Left renal cortex interstitium (tissue), 4 donors: ENCODE measurements around the gene WDR45. TPM values are rescaled to one million over a fixed set of nuclear protein-coding genes. Genes with fewer than 3 reads are reported as not detected.
A peak's percentile ranks its signal among the peaks of the same experiment; 100 is the strongest.

Experiments
- DNase-seq, 4 donors: peaks; one replicate each; pipeline ENCODE4 v3.0.0-alpha.2; 2013; ENCODE audit warnings: low read depth in 4 of 4, low spot score in 2 of 4, missing footprints in 1 of 4
- polyA plus RNA-seq, 4 donors: library from polyadenylated mRNA; unstranded; fragments of 120-200 nt; gene quantifications; one replicate each; pipeline ENCODE4 v1.2.1, GENCODE V29; 2013; ENCODE audit not compliant: insufficient read length in 4 of 4

The WDR45 gene
- polyA plus RNA-seq, 4 donors, result 53.7 to 63.8 (median 61.5) TPM

DNA sequence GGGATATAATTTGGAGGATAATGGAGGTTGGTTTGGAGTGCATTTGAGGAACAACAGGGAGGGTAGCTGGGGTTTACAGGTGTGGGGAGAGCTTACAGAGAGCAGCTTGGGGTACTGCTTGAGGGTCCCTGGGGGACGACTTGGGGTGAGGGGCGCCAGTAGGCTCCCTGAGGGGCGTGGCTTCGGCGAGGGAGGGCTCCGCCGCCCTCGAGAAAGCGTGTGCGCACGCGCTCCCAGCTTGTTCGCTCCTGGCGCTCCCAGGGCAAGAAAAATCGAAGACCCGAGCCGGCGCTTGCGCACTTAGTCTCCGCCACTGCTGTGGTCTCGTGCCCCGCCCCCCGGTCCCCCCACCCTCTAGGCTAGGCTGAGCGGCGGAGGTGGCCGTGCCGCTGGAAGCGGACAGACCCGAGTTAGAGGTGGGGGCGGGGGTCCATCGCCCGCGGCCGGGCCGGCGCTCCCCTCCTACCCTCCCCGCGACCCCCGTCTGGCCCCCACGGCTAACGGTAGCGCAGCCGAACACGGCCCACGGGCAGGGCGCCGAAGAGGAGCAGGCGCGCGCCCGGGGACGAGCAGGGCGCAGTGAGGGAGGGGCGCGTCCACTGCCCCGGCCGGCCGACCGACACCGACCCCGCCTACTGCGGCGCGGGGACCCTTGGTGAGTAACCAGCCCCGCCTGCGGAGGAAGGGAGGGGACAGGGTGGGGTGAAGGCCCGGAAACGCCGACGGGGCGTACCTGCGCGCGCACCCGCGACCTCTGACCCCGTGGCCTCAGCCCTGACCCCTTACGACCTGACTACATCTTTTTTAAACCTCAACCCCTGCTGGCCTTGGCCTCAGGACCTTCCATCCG is 26.2 kb downstream of the WDR45 start:
- DNase-seq, result peak in 2 of 4 donors; percentile 55 to 67

DNA sequence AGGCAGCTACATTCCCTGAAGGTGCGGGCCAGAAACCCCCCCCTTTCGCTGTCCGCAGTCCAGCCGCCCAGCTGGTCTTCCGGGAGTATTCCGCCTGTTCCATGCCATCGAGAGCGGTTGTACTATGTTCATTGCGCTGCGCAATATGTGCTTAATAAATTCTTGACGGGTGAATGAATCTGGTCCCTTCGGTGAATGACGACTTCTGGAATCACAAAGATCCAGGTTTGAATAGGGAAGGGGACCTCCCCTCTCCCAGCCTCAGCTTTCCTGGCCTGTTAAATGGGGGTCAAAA is 35.8 kb downstream of the WDR45 start:
- DNase-seq, result no peak

- peak; percentile 82 to 96 (median 93) for DNase-seq
These were observed 36.3 kb downstream of the WDR45 start, which contains the start of gene TFE3 for GRCh38 chrX:49043220-49043986. TFE3 (minus strand) TSS chrX:49043357; CDS start chrX:49043226, 131 bp downstream.

DNA sequence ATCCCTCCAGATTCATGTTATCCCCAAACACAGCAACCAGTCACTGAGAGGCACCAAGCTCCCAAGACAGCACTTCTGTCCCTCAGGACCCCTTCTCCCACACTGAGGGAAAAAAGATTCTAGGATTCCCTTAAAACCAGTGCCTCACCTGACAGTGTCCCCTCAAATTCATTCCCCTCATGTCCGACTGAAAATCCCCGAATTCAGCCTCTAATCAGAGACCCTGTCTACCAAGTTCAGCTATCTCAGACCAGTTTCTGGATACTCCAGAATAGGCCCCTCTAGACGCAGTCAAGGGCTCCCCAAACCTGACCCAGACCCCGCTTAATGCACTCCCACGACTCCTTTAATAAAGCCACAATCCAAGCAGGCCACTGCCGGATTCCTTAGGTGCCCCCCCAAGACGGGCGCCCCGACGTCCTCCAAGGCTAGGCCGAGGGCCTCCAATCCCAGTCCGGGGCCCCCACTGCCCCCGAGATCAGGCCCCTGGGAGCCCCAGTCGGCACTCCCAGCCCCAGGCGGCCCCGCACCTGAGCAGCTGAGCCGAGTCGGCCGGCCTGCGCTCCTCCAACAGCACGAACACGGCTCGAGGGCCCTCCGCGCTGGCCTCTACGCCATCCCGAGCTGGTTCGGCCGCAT is 37.0 kb downstream of the WDR45 start:
- DNase-seq, result no peak

DNA sequence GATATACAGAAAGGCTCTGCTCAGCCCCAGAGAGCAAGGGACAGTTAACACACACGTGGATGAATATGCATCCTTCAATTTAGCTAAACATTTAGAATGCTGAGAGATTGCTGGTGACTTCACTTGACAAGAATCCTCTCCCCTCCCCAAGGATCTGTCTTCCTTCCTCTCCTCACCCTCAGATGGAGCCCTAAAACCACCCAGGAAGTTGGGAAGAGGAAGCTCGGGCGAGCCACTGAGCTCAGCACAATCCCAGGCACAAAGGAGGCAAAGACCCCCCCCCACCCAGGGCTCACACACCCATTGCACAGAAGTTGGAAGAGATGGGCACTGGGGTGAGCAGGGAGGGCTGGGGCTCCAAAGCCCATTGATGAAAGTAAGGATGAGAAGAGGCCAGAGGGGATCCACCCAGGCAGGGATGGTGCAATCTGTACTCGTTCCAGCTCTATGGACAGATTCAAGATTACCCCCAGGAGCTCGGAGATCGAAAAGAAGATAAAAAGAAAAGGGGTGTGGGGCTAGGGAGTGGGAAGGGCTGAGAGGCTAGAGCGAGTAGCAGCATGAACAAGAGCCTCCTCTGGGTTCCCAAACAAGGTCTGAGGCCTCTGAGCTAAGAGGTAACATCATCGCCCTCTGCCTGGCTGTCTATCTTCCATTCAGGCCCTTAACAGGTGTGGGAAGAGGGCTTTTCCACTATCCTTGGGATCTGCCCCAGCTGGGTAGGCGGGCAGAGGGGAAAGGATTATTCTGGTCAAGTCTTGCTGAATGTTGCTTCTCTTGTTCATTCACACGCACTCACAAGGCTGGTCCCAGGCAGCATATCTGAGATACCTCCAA is 37.7 kb downstream of the WDR45 start:
- DNase-seq, result no peak

DNA sequence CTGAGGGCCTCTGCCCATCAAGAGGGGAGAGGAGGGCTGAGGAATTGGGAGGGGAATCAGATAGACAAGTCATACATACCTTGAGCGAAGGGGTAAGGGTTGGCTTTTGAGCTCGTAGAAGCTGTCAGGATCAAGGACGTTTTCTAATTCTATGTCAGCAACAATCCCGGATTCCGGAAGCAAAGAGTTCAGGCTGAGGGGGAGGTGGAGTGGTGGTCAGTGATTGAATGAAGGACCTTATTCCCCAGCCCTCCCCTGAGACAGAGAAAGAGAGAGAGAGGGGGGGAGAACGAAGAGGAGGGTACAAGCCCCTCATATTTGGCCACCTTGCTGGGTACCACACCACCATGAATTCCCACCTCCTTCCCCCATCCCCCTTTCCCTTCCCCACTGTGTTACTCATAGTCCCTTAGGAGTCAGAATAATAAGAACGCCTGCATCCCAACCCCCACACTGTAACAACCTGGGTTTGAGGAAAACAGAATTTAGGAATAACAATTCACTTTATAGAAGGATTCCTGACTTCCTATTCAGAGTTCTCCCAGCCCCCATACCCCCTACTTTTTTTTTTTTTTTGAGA is 39.2 kb downstream of the WDR45 start:
- DNase-seq, result no peak

DNA sequence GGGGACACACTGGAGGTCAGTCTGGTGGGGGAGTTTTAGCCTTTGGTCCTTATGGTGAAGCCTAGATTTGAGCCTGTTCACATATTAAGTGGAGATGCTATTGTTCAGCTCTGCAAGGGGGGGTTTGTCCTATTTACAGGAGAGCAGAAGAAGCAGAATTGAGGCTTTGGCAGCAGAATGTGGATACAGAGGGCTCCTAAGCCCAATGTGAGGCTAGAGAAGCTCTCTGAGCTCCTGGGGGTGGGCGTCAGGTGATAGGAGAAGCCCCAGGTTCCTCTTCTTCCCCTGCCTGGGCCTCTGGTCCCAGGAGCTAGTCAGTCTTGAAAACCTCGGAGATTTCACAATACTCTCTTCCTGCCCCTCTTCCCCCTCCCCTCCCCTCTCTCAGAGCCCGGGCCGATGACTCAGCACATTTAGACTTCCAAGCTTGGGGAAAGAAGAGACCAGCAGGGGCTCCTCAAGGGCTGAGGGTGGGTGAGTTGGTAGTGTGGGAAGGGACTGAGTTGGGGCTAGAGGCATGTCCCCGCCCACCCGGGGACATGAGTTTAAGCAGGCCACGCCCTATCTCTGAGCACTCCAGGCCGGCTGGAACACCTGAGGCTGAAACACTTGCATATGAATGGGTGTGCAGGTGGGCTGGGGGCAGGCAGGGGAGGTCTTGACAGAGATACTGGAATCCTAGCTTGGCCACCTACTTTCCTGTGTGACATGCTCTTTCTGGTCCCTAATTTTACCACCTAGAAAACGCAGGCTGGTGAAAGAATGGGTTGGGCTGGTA is 39.9 kb downstream of the WDR45 start:
- peak in 1 of 4 donors; percentile 60 for DNase-seq

- DNase-seq, result no peak
These were observed 41.7 kb downstream of the WDR45 start for GRCh38 chrX:49037883-49038475.

- no peak for DNase-seq
These were observed 49.4 kb downstream of the WDR45 start for GRCh38 chrX:49030283-49030682.

DNA sequence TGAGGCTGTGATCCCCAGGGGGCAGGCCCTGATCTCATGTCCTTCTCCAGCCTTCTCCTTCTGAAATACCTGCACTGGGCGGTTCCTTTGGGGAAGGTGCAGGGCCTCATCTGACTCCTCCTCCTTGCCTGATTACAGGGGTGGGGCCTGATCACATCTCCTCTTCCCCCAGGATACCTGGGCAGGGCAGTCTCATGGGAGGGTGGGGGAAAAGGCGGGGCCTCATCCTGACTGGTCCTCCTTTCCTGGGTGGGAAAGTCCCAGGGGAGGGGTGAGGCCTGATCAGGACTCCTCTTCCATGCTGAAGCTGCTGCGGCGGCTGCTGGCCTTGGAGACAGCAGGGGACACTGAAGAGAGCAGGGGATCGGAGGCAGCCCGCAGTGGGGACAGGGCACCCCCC is 49.8 kb downstream of the WDR45 start:
- DNase-seq, result no peak

Other genes with a start within 250 kb of the WDR45 start
- gene PCSK1N, start 244.3 kb downstream of the WDR45 start, polyA plus RNA-seq, result 10 to 100 TPM in 2 of 4 donors, 1 to 10 TPM in 2; 8.4 to 22.7 (median 14.5) TPM
- 10 to 100 TPM; 37.2 to 61.4 (median 50.1) TPM for gene TIMM17B, start 182.1 kb downstream of the WDR45 start, polyA plus RNA-seq
- 10 to 100 TPM; 73.1 to 89.9 (median 77.8) TPM for gene PQBP1, start 182.0 kb downstream of the WDR45 start, polyA plus RNA-seq
- gene SLC35A2, start 168.2 kb downstream of the WDR45 start, polyA plus RNA-seq, result 10 to 100 TPM; 30.4 to 37.3 (median 33.0) TPM
- 1 to 10 TPM; 5.9 to 8.8 (median 7.4) TPM for gene PIM2, start 160.9 kb downstream of the WDR45 start, polyA plus RNA-seq
- gene OTUD5, start 122.3 kb downstream of the WDR45 start, polyA plus RNA-seq, result 10 to 100 TPM; 62.5 to 72.7 (median 67.7) TPM
- gene KCND1, start 108.0 kb downstream of the WDR45 start, polyA plus RNA-seq, result 1 to 10 TPM; 2.3 to 3.4 (median 2.8) TPM
- 10 to 100 TPM; 36.0 to 72.1 (median 51.3) TPM for gene GRIPAP1, start 77.6 kb downstream of the WDR45 start, polyA plus RNA-seq
- 10 to 100 TPM; 26.9 to 39.1 (median 33.8) TPM for gene TFE3, start 36.5 kb downstream of the WDR45 start, polyA plus RNA-seq
- gene CCDC120, start 20.9 kb downstream of the WDR45 start, polyA plus RNA-seq, result 10 to 100 TPM in 3 of 4 donors, 1 to 10 TPM in 1; 7.9 to 20.0 (median 13.0) TPM
- gene PRAF2, start 5.9 kb downstream of the WDR45 start, polyA plus RNA-seq, result 10 to 100 TPM; 31.6 to 46.2 (median 41.1) TPM
- gene GPKOW, start 43.8 kb upstream of the WDR45 start, polyA plus RNA-seq, result 10 to 100 TPM; 23.8 to 27.6 (median 25.0) TPM
- 1 to 10 TPM; 5.0 to 7.5 (median 5.8) TPM for gene MAGIX, start 82.9 kb upstream of the WDR45 start, polyA plus RNA-seq
- 10 to 100 TPM; 29.7 to 40.9 (median 32.6) TPM for gene PLP2, start 92.0 kb upstream of the WDR45 start, polyA plus RNA-seq
- 1 to 10 TPM; 4.2 to 6.5 (median 4.9) TPM for gene PRICKLE3, start 106.5 kb upstream of the WDR45 start, polyA plus RNA-seq
- gene SYP, start 120.3 kb upstream of the WDR45 start, polyA plus RNA-seq, result 1 to 10 TPM; 2.1 to 3.4 (median 2.9) TPM
- gene CACNA1F, start 153.5 kb upstream of the WDR45 start, polyA plus RNA-seq, result under 1 TPM; 0.11 to 0.33 (median 0.22) TPM
- 10 to 100 TPM; 15.8 to 23.9 (median 21.2) TPM for gene CCDC22, start 155.6 kb upstream of the WDR45 start, polyA plus RNA-seq
- 1 to 10 TPM in 2 of 4 donors, under 1 TPM in 2; 0.47 to 1.2 (median 1.00) TPM for gene FOXP3, start 184.8 kb upstream of the WDR45 start, polyA plus RNA-seq
- 10 to 100 TPM in 1 of 4 donors, 1 to 10 TPM in 3; 6.1 to 10.5 (median 9.0) TPM for gene PPP1R3F, start 189.9 kb upstream of the WDR45 start, polyA plus RNA-seq
- gene GAGE10, start 223.8 kb upstream of the WDR45 start, polyA plus RNA-seq, result under 1 TPM in 1 of 4 donors, not detected in 3; 0.24 TPM
- gene GAGE12J, start 242.2 kb upstream of the WDR45 start, polyA plus RNA-seq, result not detected